ENCODE measurements around the gene CLEC16A. TPM values are rescaled to one million over a fixed set of nuclear protein-coding genes. Genes with fewer than 3 reads are reported as not detected.
A peak's percentile ranks its signal among the peaks of the same experiment; 100 is the strongest.

CLEC16A gene
- total RNA-seq, 4 donors from 2014 or later: 29.5 to 58.8 (median 48.4) TPM

GRCh38 chr16:11097787-11098167 lies 153.4 kb downstream of the CLEC16A start:
- no peaks in the 10 kb centered on the region for H3K27me3 ChIP-seq
- H3K27ac ChIP-seq: peak overlapping the region in 1 of 3 donors; percentile 92
- intact Hi-C loops (cut with DNase I): no loop called here
- no peak overlapping the region for H3K4me3 ChIP-seq (replicated peaks in 1 of 3)
- TF ChIP-seq CTCF (IDR thresholded peaks at IDR 0.05) (no peak), POLR2A (IDR thresholded peaks at IDR 0.05) (no peak)
- WGBS, 2 donors: 95 to 100% methylated on average over 3 to 6 of the region's 6 CpGs
- H3K9me3 ChIP-seq: no peaks in the 10 kb centered on the region
- peaks cover 56 to 73% of the 10 kb centered on the region in 2 donors for H3K4me1 ChIP-seq
- DNase-seq: no peak
- H3K36me3 ChIP-seq: no peaks in the 10 kb centered on the region

- intact Hi-C loops (cut with DNase I): no loop called here
- Histone ChIP-seq H3K36me3 (no peaks in the 10 kb centered on the region), H3K9me3 (no peaks in the 10 kb centered on the region), H3K27me3 (no peaks in the 10 kb centered on the region), H3K27ac (peak overlapping the region; percentile 62 to 92 (median 71)), H3K4me1 (peaks cover 61 to 74% of the 10 kb centered on the region in 2 donors), H3K4me3 (replicated peaks in 1 of 3) (no peak overlapping the region)
- peak; percentile 83 to 84 for DNase-seq
- WGBS, 2 donors: 42 to 59% methylated on average over 16 to 17 of the region's 17 CpGs
- TF ChIP-seq CTCF (IDR thresholded peaks at IDR 0.05) (no peak), POLR2A (IDR thresholded peaks at IDR 0.05) (peak in 1 of 2 donors; percentile 18)
Measured at GRCh38 chr16:11098601-11099390, 154.4 kb downstream of the CLEC16A start.

GRCh38 chr16:11099672-11100205 lies 155.4 kb downstream of the CLEC16A start:
- intact Hi-C loops (cut with DNase I): no loop called here
- H3K27ac ChIP-seq: peak overlapping the region; percentile 62 to 92 (median 90)
- H3K9me3 ChIP-seq: no peaks in the 10 kb centered on the region
- TF ChIP-seq POLR2A (IDR thresholded peaks at IDR 0.05): no peak
- TF ChIP-seq CTCF (IDR thresholded peaks at IDR 0.05): no peak
- peaks cover 61 to 74% of the 10 kb centered on the region in 2 donors for H3K4me1 ChIP-seq
- H3K4me3 ChIP-seq (replicated peaks in 1 of 3): no peak overlapping the region
- WGBS, 2 donors: 69% methylated on average over 7 of the region's 7 CpGs
- DNase-seq: peak; percentile 68 to 70
- H3K36me3 ChIP-seq: no peaks in the 10 kb centered on the region
- H3K27me3 ChIP-seq: no peaks in the 10 kb centered on the region

GRCh38 chr16:11100239-11100750 lies 155.9 kb downstream of the CLEC16A start:
- DNase-seq: peak; percentile 78 to 88
- H3K27me3 ChIP-seq: no peaks in the 10 kb centered on the region
- TF ChIP-seq CTCF (IDR thresholded peaks at IDR 0.05): peak in 5 of 6 experiments; percentile 14 to 68 (median 38)
- TF ChIP-seq POLR2A (IDR thresholded peaks at IDR 0.05): peak in 1 of 2 donors; percentile 22
- H3K27ac ChIP-seq: peak overlapping the region; percentile 62 to 92 (median 90)
- WGBS, 2 donors: 19 to 26% methylated on average over 6 of the region's 6 CpGs
- H3K4me1 ChIP-seq: peaks cover 61 to 74% of the 10 kb centered on the region in 2 donors
- intact Hi-C loops (cut with DNase I): no loop called here
- no peak overlapping the region for H3K4me3 ChIP-seq (replicated peaks in 1 of 3)
- no peaks in the 10 kb centered on the region for H3K9me3 ChIP-seq
- no peaks in the 10 kb centered on the region for H3K36me3 ChIP-seq

- H3K4me1 ChIP-seq: peaks cover 61 to 76% of the 10 kb centered on the region in 2 donors
- H3K36me3 ChIP-seq: no peaks in the 10 kb centered on the region
- no peaks in the 10 kb centered on the region for H3K9me3 ChIP-seq
- no peaks in the 10 kb centered on the region for H3K27me3 ChIP-seq
- peak overlapping the region; percentile 62 to 92 (median 90) for H3K27ac ChIP-seq
- no peak for DNase-seq
- intact Hi-C loops (cut with DNase I): no loop called here
- H3K4me3 ChIP-seq (replicated peaks in 1 of 3): no peak overlapping the region
- TF ChIP-seq POLR2A (IDR thresholded peaks at IDR 0.05): no peak
- TF ChIP-seq CTCF (IDR thresholded peaks at IDR 0.05): no peak
- WGBS, 2 donors: 92 to 93% methylated on average over 6 of the region's 6 CpGs
Measured at GRCh38 chr16:11101283-11101682, 156.9 kb downstream of the CLEC16A start.

All from thyroid gland (tissue), 4 donors.